ENCODE results near the gene IQSEC3.

IQSEC3 gene

GRCh38 chr12:202081-202731 is 135.6 kb downstream of the IQSEC3 start (continued):
- no peak; the same call in none of the 2 replicates for TF ChIP-seq ZNF24 (tag by site-specific recombination; IDR thresholded peaks at IDR 0.05)
- TF ChIP-seq OVOL3 (tag by site-specific recombination; IDR thresholded peaks at IDR 0.05): no peak
- TF ChIP-seq ZNF18 (tag by site-specific recombination; IDR thresholded peaks at IDR 0.05): no peak
- TF ChIP-seq ZNF660 (tag by site-specific recombination; IDR thresholded peaks at IDR 0.05): 0 out of 2 replicates have a peak, but pooled peaks have one; percentile 16
- TF ChIP-seq ZNF571 (tag by site-specific recombination; IDR thresholded peaks at IDR 0.05): no peak
- no peak for TF ChIP-seq ZSCAN18 (tag by site-specific recombination; IDR thresholded peaks at IDR 0.05)
- no peak for TF ChIP-seq ZBTB11 (tag by site-specific recombination; conservative IDR thresholded peaks at IDR 0.05; ENCODE audit: low read depth)
- TF ChIP-seq YY1 (tag by site-specific recombination; IDR thresholded peaks at IDR 0.05): no peak
- TF ChIP-seq RBAK (tag by site-specific recombination; IDR thresholded peaks at IDR 0.05): no peak
- no peak for TF ChIP-seq ZBTB6 (tag by site-specific recombination; IDR thresholded peaks at IDR 0.05)
- TF ChIP-seq ZNF404 (tag by site-specific recombination; IDR thresholded peaks at IDR 0.05): no peak
- no peak for TF ChIP-seq HIC1 (tag by site-specific recombination; IDR thresholded peaks at IDR 0.05)
- TF ChIP-seq SP7 (tag by site-specific recombination; IDR thresholded peaks at IDR 0.05): peak; percentile 70
- TF ChIP-seq ZNF677 (tag by site-specific recombination; IDR thresholded peaks at IDR 0.05): no peak
- 0 out of 2 replicates have a peak, but pooled peaks have one; percentile 15 for TF ChIP-seq ZNF146 (tag by site-specific recombination; IDR thresholded peaks at IDR 0.05)
- no peak for TF ChIP-seq CTCF (tag by site-specific recombination; IDR thresholded peaks at IDR 0.05)
- TF ChIP-seq BCL11B (tag by site-specific recombination; IDR thresholded peaks at IDR 0.05; ENCODE audit: low read depth): no peak
- no peak for TF ChIP-seq ZNF184 (tag by site-specific recombination; IDR thresholded peaks at IDR 0.05)
- TF ChIP-seq ZNF777 (tag by site-specific recombination; IDR thresholded peaks at IDR 0.05; ENCODE audit: borderline replicate concordance): no peak
- TF ChIP-seq ZNF221 (tag by site-specific recombination; IDR thresholded peaks at IDR 0.05; ENCODE audit: borderline replicate concordance): no peak
- peak; percentile 69 for TF ChIP-seq PRDM4 (tag by site-specific recombination; IDR thresholded peaks at IDR 0.05)
- TF ChIP-seq MYNN (tag by site-specific recombination; IDR thresholded peaks at IDR 0.05; ENCODE audit: borderline replicate concordance): no peak
- no peak for TF ChIP-seq ZNF529 (tag by site-specific recombination; IDR thresholded peaks at IDR 0.05; ENCODE audit: insufficient replicate concordance)
- no peak for TF ChIP-seq ZNF37A (tag by site-specific recombination; IDR thresholded peaks at IDR 0.05)
- TF ChIP-seq ZNF555 (tag by site-specific recombination; conservative IDR thresholded peaks at IDR 0.05): no peak
- TF ChIP-seq GLI4 (tag by site-specific recombination; IDR thresholded peaks at IDR 0.05): no peak
